NB4 (cell line): ENCODE measurements around the gene AACS.
"Not testable (repeated sequence)": the region's sequence is repeated elsewhere in the genome, so short reads cannot be mapped to it uniquely, and the experiment has no call there.

Experiments used
- DNase-seq: peaks from one replicate; pipeline ENCODE4 v3.0.0; 2010; ENCODE audit warnings: low read depth
- H3K4me3 ChIP-seq: one replicate; pipeline ENCODE4 v1.5.1; 2011; ENCODE audit warnings: mild to moderate bottlenecking, low read depth, low read length, moderate library complexity
- CTCF ChIP-seq: IDR thresholded peaks from one replicate; pipeline ENCODE4 v1.5.1; 2012; ENCODE audit warnings: low read depth, low read length
- MYC ChIP-seq: IDR thresholded peaks from 2 replicates; pipeline ENCODE4 v1.6.1; 2011; ENCODE audit warnings: low read depth, low read length
- POLR2A ChIP-seq: IDR thresholded peaks from 2 replicates; pipeline ENCODE4 v1.6.1; 2011; ENCODE audit warnings: mild to moderate bottlenecking; ENCODE audit not compliant: insufficient read length; ENCODE audit errors: extremely low read depth
- TF ChIP-seq, protein P1 (sequence below): IDR thresholded peaks from 2 replicates; pipeline ENCODE4 v1.6.1; 2011; ENCODE audit warnings: low read depth, low read length

Gene AACS

GRCh38 chr12:125140279-125141209 lies 75.3 kb downstream of the AACS start:
- DNase-seq = no peak
- TF ChIP-seq MYC (no peak), CTCF (no peak), POLR2A (no peak)
- TF ChIP-seq, protein P1, sequence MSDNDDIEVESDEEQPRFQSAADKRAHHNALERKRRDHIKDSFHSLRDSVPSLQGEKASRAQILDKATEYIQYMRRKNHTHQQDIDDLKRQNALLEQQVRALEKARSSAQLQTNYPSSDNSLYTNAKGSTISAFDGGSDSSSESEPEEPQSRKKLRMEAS = no peak
- H3K4me3 ChIP-seq = no peak overlapping the region

GRCh38 chr12:125141210-125141573 lies 76.0 kb downstream of the AACS start:
- not testable (repeated sequence) for DNase-seq, H3K4me3 ChIP-seq

DNA sequence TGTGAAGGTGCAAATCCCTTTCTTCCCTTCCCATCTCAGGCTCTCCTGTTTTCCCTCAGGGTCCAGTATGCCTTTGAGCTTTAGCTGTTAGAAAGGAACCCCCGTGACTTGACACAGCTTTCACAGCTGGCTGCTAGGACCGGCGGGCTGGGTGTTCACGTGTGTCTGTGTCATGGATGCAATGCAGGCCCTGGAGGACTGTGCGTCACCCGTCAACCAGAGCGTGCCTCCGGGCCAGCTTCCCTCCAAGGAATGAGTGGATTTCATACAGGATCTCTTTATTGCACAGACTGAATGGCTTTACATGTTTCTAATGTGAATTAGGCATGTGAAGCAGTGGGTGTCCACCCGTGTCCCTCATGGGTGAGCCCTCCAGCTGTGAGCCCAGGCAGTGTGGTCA lies 77.4 kb downstream of the AACS start:
- TF ChIP-seq, protein P1 = no peak
- TF ChIP-seq MYC = no peak
- no peak for TF ChIP-seq CTCF
- TF ChIP-seq POLR2A = no peak
- no peak overlapping the region for H3K4me3 ChIP-seq
- no peak for DNase-seq

- no peak for DNase-seq
- no peak overlapping the region for H3K4me3 ChIP-seq
- TF ChIP-seq CTCF (no peak), MYC (no peak), POLR2A (no peak)
- TF ChIP-seq, protein P1 = no peak
These were observed 78.3 kb downstream of the AACS start for GRCh38 chr12:125143491-125143890.

DNA sequence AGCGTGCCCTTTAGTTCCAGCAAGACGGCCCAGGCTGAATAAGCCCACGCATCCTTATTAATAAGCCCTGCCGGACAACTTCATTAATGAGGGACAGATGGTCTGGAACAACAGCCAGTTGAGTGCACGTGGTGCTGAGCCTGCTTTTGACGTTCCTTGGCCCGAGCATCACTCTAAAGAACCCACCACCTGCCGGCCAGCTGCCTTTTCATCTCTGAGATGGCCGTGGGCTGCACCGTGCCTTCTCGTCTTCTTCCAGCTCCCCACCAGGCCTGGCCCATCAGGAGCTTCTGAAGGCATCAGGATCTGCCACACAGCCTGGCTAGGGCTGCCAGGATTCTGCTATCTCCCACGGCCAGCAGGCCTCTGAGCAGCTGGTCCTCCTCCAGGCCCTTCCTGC lies 80.0 kb downstream of the AACS start:
- no peak for DNase-seq
- no peak for TF ChIP-seq POLR2A
- TF ChIP-seq, protein P1 = no peak
- no peak for TF ChIP-seq MYC
- TF ChIP-seq CTCF = no peak
- no peak overlapping the region for H3K4me3 ChIP-seq

DNA sequence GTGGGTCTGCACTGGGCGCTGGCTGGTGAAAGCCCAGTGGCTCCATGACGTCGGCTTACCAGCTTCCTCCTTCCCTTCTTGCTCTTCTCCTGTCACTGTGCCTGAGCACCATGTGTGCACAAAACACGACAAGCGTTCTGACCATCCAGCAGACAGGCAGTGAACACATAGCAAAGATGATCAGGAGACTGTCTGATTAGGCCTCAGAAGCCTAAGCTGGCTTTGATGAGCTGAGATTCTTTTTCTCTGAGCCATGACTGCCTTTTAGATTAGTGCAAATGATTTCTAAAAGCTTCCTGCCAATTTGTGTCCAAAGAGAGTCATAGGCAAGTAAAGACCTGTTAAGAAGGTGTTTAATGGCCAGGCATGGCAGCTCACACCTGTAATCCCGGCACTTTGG lies 83.1 kb downstream of the AACS start:
- DNase-seq = no peak
- TF ChIP-seq, protein P1 = no peak
- TF ChIP-seq POLR2A (no peak), CTCF (no peak), MYC (no peak)
- H3K4me3 ChIP-seq = no peak overlapping the region
